Activated CD4-positive, CD25-positive, alpha-beta regulatory T cell treated with anti-CD3 and anti-CD28 coated beads, Interleukin-2, amount 50 U/mL, for 24 hours (primary cell): Measurements from ENCODE around the gene SIN3B.

ENCODE experiments used
- ATAC-seq, 2 donors: fragments of 150-1000 bp; cut with Tn5 transposase; one replicate each; pipeline ENCODE4 v1.10.0; 2021; ENCODE audit warnings: mild to moderate bottlenecking in 1 of 2, moderate library complexity in 1 of 2

SIN3B gene

GRCh38 chr19:16917401-16917800 is 88.2 kb downstream of the SIN3B start:
- no peak for ATAC-seq

GRCh38 chr19:16919496-16919895 is 90.3 kb downstream of the SIN3B start:
- no peak for ATAC-seq

- no peak for ATAC-seq
Measured at GRCh38 chr19:16920816-16921529, 91.8 kb downstream of the SIN3B start.

GRCh38 chr19:16921766-16922591 is 92.8 kb downstream of the SIN3B start:
- ATAC-seq, result no peak

GRCh38 chr19:16922592-16922934 is 93.4 kb downstream of the SIN3B start:
- no peak for ATAC-seq

GRCh38 chr19:16922949-16923348 is 93.8 kb downstream of the SIN3B start:
- ATAC-seq, result no peak

GRCh38 chr19:16927883-16928282 is 98.7 kb downstream of the SIN3B start:
- ATAC-seq, result no peak

GRCh38 chr19:16928351-16928750 is 99.2 kb downstream of the SIN3B start:
- ATAC-seq, result no peak

GRCh38 chr19:16928916-16929315 is 99.7 kb downstream of the SIN3B start:
- ATAC-seq, result no peak
